Fibroblast of skin of right quadriceps (primary cell): Measurements from ENCODE around the gene AMZ1.
A peak's percentile ranks its signal among the peaks of the same experiment; 100 is the strongest.
"Not testable (repeated sequence)": the region's sequence is repeated elsewhere in the genome, so short reads cannot be mapped to it uniquely, and the experiment has no call there.

ENCODE experiments used
- DNase-seq: peaks from one replicate; pipeline ENCODE4 v3.0.0-alpha.2; 2013

The AMZ1 gene

GRCh38 chr7:2729893-2730716 lies 42.1 kb downstream of the AMZ1 start:
- DNase-seq: no peak

GRCh38 chr7:2730846-2731770 lies 43.1 kb downstream of the AMZ1 start:
- DNase-seq: no peak

GRCh38 chr7:2732388-2732787 lies 44.4 kb downstream of the AMZ1 start:
- DNase-seq: no peak

GRCh38 chr7:2732959-2733584 lies 45.1 kb downstream of the AMZ1 start:
- no peak for DNase-seq

- no peak for DNase-seq
Measured at GRCh38 chr7:2734084-2734686, 46.2 kb downstream of the AMZ1 start.

GRCh38 chr7:2734751-2735571 lies 47.0 kb downstream of the AMZ1 start:
- DNase-seq: peak; percentile 31

- no peak for DNase-seq
Measured at GRCh38 chr7:2735744-2736143, 47.7 kb downstream of the AMZ1 start.

GRCh38 chr7:2736411-2736914 lies 48.5 kb downstream of the AMZ1 start:
- no peak for DNase-seq

GRCh38 chr7:2737005-2737743 lies 49.2 kb downstream of the AMZ1 start:
- DNase-seq: not testable (repeated sequence)

GRCh38 chr7:2737771-2738540 lies 50.0 kb downstream of the AMZ1 start:
- no peak for DNase-seq

GRCh38 chr7:2738766-2739549 lies 51.0 kb downstream of the AMZ1 start:
- DNase-seq: no peak

GRCh38 chr7:2743523-2744185 lies 55.7 kb downstream of the AMZ1 start:
- DNase-seq: not testable (repeated sequence)

- not testable (repeated sequence) for DNase-seq
Measured at GRCh38 chr7:2748684-2749083, 60.7 kb downstream of the AMZ1 start.

- peak; percentile 23 for DNase-seq
Measured at GRCh38 chr7:2750004-2750407, 62.0 kb downstream of the AMZ1 start.

GRCh38 chr7:2751086-2751485 lies 63.1 kb downstream of the AMZ1 start:
- DNase-seq: no peak

- DNase-seq: no peak
Measured at GRCh38 chr7:2753148-2753547, 65.1 kb downstream of the AMZ1 start.

GRCh38 chr7:2754086-2754485 lies 66.1 kb downstream of the AMZ1 start:
- no peak for DNase-seq

GRCh38 chr7:2754912-2755311 lies 66.9 kb downstream of the AMZ1 start:
- DNase-seq: no peak

- DNase-seq: no peak
Measured at GRCh38 chr7:2755531-2755930, 67.5 kb downstream of the AMZ1 start.
